K562 (cell line): ENCODE measurements around the gene ARL8A. TPM values are rescaled to one million over a fixed set of nuclear protein-coding genes. Genes with fewer than 3 reads are reported as not detected.
A peak's percentile ranks its signal among the peaks of the same experiment; 100 is the strongest.

Experiments used
- CEBPG ChIP-seq, 3 experiments: fragments of 200-800 bp in 1 of 3; sonication (Bioruptor generic) in 1 of 3; sonication (generic) in 1 of 3; formaldehyde crosslinking in 1 of 3; IDR thresholded peaks in 2 of 3; conservative IDR thresholded peaks in 1 of 3; 2 replicates each; pipeline versions ENCODE4 v1.6.1 to v1.8.0; 2016 to 2022; ENCODE audit warnings: missing compliant biosample characterization in 2 of 3, missing genetic modification characterization in 2 of 3, mild to moderate bottlenecking in 1 of 3, missing genetic modification reagents in 1 of 3
- DDX20 ChIP-seq: fragments of 450-650 bp; IDR thresholded peaks from 2 replicates; pipeline ENCODE4 v1.6.1; 2016; ENCODE audit warnings: missing genetic modification characterization, low read depth, mild to moderate bottlenecking, missing compliant biosample characterization, moderate library complexity
- ETV5 ChIP-seq: sonication (generic); formaldehyde crosslinking; IDR thresholded peaks from 2 replicates; pipeline ENCODE4 v1.4.0; 2020; ENCODE audit warnings: low read depth, mild to moderate bottlenecking, missing genetic modification reagents
- GABPA ChIP-seq: fragments of 200-800 bp; sonication (Bioruptor generic); conservative IDR thresholded peaks from 2 replicates; pipeline ENCODE4 v1.6.1; 2016; ENCODE audit warnings: low read depth, missing genetic modification characterization, missing compliant biosample characterization
- GATA2 ChIP-seq: sonication (generic); formaldehyde crosslinking; IDR thresholded peaks from 2 replicates; pipeline ENCODE4 v1.4.0; 2020; ENCODE audit warnings: mild to moderate bottlenecking, missing genetic modification reagents
- GATAD2B ChIP-seq: fragments of 450-650 bp; IDR thresholded peaks from 2 replicates; pipeline ENCODE4 v1.6.1; 2017; ENCODE audit warnings: mild to moderate bottlenecking, borderline replicate concordance
- HMG20B ChIP-seq: fragments of 250-450 bp; sonication (Bioruptor Pico); IDR thresholded peaks from 2 replicates; pipeline ENCODE4 v1.5.0; 2021; ENCODE audit warnings: mild to moderate bottlenecking
- HSF4 ChIP-seq: fragments of 250-450 bp; sonication (Bioruptor Pico); IDR thresholded peaks from 2 replicates; pipeline ENCODE4 v2.1.2; 2022; ENCODE audit warnings: mild to moderate bottlenecking, moderate library complexity, borderline replicate concordance
- RBFOX2 ChIP-seq: fragments of 200-400 bp; formaldehyde crosslinking; IDR thresholded peaks from 2 replicates; pipeline ENCODE4 v1.6.1; 2017; ENCODE audit warnings: low read depth, mild to moderate bottlenecking, low read length, moderate library complexity
- SMARCC2 ChIP-seq: fragments of 450-650 bp; IDR thresholded peaks from 2 replicates; pipeline ENCODE4 v1.6.1; 2017; ENCODE audit warnings: antibody characterized with exemption, moderate library complexity, mild to moderate bottlenecking, low read depth
- SRSF9 ChIP-seq: fragments of 200-400 bp; formaldehyde crosslinking; IDR thresholded peaks from 2 replicates; pipeline ENCODE4 v1.6.1; 2017; ENCODE audit warnings: low read depth, low read length, borderline replicate concordance
- ZNF707 ChIP-seq: fragments of 250-450 bp; sonication (Bioruptor Pico); conservative IDR thresholded peaks from 2 replicates; pipeline ENCODE4 v1.8.0; 2022; ENCODE audit warnings: inconsistent platforms, mild to moderate bottlenecking, moderate library complexity
- polyA plus RNA-seq, 8 experiments: library from polyadenylated mRNA; depleted of rRNA in 4 of 8; stranded (reverse) in 5 of 8; unstranded in 3 of 8; fragments of >200 nt; fragmentation: Nextera tagmentation in 2 of 8; fragmentation: Illumina TruSeq in 1 of 8; extraction: Ambion mirVana in 2 of 8; extraction: Trizol in 1 of 8; gene quantifications; 2 replicates each; pipeline versions ENCODE4 v1.2.1 to v1.2.3, GENCODE V29; 2011 to 2014; ENCODE audit warnings: inconsistent platforms in 1 of 8, missing spikeins in 1 of 8
- total RNA-seq, 7 experiments: library from RNA; depleted of rRNA in 6 of 7; stranded (reverse); fragments of >200 nt in 6 of 7; fragmentation: Illumina TruSeq in 2 of 7; extraction: Trizol in 2 of 7; gene quantifications; 2 replicates each; pipeline versions ENCODE4 v1.2.1 to v1.2.3, GENCODE V29; 2011 to 2021; ENCODE audit warnings: low replicate concordance in 1 of 7
- TF ChIP-seq, protein P1 (sequence below), 2 experiments: IDR thresholded peaks; 2 replicates each; pipeline ENCODE4 v1.6.1; 2012; ENCODE audit warnings: improper control_type of control experiment in 2 of 2, low read depth in 2 of 2, low read length in 2 of 2, borderline replicate concordance in 1 of 2
- TF ChIP-seq, protein P2 (sequence below): fragments of 450-650 bp; formaldehyde crosslinking; IDR thresholded peaks from 2 replicates; pipeline ENCODE4 v1.4.0; 2020; ENCODE audit warnings: mild to moderate bottlenecking, mixed read lengths
- TF ChIP-seq, protein P3 (sequence below), 2 experiments: fragments of 250-450 bp in 1 of 2; fragments of 450-650 bp in 1 of 2; sonication (Bioruptor Pico) in 1 of 2; IDR thresholded peaks; 2 replicates each; pipeline versions ENCODE4 v1.6.1 to v1.8.0; 2016 to 2021; ENCODE audit warnings: mild to moderate bottlenecking in 2 of 2, moderate library complexity in 2 of 2, missing compliant biosample characterization in 1 of 2, missing genetic modification characterization in 1 of 2
- TF ChIP-seq, protein P4 (sequence below), 2 experiments: fragments of 450-650 bp in 1 of 2; sonication (generic) in 1 of 2; formaldehyde crosslinking in 1 of 2; IDR thresholded peaks in 1 of 2; conservative IDR thresholded peaks in 1 of 2; 2 replicates each; pipeline versions ENCODE4 v1.6.1 to v1.8.1; 2016 to 2023; ENCODE audit warnings: mild to moderate bottlenecking in 2 of 2, moderate library complexity in 2 of 2, inconsistent platforms in 1 of 2, missing genetic modification reagents in 1 of 2
- TF ChIP-seq, protein P5 (sequence below): IDR thresholded peaks from 3 replicates; pipeline ENCODE4 v1.6.1; 2011; ENCODE audit warnings: borderline replicate concordance, mild to moderate bottlenecking; ENCODE audit not compliant: insufficient read length, insufficient read depth

The ARL8A gene
- total and polyA plus RNA-seq, 9 of the 15 experiments (the other 6 are each of a cell fraction or from before 2014, with no cell fraction given), result 0.17 to 27.3 (median 15.6) TPM

DNA sequence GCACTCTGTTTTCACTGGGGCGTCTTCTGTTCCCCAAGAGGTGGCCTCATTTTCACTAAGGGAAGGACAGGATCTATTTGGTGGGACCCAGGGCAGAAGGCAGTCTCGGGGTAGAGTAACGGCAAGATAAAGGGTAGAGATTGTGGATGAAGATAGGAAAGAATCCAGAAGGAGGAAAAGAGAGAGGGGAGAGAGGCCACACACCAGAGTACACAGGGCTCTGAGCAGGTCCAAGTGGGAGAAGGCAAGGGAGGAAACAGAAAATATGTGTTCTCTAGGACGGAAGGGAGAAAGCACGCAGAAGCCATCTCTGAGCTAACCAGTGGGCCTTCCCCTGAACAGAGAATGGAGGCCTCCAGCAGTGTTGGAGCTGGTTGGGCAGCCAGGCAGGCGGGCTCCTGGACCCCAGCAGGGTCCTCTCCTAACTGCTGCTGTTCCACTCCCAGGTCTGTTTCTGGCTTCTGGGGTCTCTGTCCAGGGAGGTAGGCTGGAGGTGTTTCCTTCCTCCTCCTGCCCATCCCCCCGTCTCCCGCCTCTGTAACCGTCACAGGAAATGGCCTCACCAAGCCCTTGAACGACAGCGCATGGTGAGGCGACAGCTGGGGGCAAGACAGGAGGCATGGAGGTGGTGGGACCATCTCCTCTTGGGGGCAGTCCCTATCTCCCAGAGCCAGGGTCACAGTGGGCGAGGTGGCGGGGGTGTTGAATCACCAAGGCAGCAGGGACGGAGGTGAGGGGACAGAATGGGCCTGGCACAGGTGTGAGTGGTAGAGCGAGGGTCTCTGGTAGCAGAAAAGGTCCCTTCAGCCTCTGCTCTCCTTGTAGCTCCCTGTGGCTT is 15.2 kb upstream of the ARL8A start (continued):
- no peak for TF ChIP-seq SRSF9
- TF ChIP-seq, protein P1, sequence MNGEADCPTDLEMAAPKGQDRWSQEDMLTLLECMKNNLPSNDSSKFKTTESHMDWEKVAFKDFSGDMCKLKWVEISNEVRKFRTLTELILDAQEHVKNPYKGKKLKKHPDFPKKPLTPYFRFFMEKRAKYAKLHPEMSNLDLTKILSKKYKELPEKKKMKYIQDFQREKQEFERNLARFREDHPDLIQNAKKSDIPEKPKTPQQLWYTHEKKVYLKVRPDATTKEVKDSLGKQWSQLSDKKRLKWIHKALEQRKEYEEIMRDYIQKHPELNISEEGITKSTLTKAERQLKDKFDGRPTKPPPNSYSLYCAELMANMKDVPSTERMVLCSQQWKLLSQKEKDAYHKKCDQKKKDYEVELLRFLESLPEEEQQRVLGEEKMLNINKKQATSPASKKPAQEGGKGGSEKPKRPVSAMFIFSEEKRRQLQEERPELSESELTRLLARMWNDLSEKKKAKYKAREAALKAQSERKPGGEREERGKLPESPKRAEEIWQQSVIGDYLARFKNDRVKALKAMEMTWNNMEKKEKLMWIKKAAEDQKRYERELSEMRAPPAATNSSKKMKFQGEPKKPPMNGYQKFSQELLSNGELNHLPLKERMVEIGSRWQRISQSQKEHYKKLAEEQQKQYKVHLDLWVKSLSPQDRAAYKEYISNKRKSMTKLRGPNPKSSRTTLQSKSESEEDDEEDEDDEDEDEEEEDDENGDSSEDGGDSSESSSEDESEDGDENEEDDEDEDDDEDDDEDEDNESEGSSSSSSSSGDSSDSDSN (IDR thresholded peaks at IDR 0.05; ENCODE audit: borderline replicate concordance in 1 of 2, low read depth in 2 of 2, low read length in 2 of 2), result peak in 1 of 2 experiments; percentile 24; a peak in 1 of 4 replicates
- no peak for TF ChIP-seq HMG20B (CRISPR knock-in tag)
- TF ChIP-seq GABPA (tag), result peak; percentile 82
- TF ChIP-seq GATAD2B, result peak; percentile 54; the same call in 1 of the 2 replicates
- peak; percentile 73 for TF ChIP-seq GATA2 (CRISPR knock-in tag)
- TF ChIP-seq ZNF707 (CRISPR knock-in tag), result no peak
- TF ChIP-seq, protein P2, sequence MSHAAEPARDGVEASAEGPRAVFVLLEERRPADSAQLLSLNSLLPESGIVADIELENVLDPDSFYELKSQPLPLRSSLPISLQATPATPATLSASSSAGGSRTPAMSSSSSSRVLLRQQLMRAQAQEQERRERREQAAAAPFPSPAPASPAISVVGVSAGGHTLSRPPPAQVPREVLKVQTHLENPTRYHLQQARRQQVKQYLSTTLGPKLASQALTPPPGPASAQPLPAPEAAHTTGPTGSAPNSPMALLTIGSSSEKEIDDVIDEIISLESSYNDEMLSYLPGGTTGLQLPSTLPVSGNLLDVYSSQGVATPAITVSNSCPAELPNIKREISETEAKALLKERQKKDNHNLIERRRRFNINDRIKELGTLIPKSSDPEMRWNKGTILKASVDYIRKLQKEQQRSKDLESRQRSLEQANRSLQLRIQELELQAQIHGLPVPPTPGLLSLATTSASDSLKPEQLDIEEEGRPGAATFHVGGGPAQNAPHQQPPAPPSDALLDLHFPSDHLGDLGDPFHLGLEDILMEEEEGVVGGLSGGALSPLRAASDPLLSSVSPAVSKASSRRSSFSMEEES (CRISPR knock-in tag), result no peak; the same call in 1 of the 2 replicates
- peak; percentile 76 for TF ChIP-seq ETV5 (CRISPR knock-in tag)
- TF ChIP-seq HSF4 (CRISPR knock-in tag), result no peak
- TF ChIP-seq, protein P3, sequence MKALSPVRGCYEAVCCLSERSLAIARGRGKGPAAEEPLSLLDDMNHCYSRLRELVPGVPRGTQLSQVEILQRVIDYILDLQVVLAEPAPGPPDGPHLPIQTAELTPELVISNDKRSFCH (CRISPR knock-in tag; IDR thresholded peaks at IDR 0.05), result no peak
- TF ChIP-seq, protein P3 (tag; IDR thresholded peaks at IDR 0.05), result no peak; the same call in 1 of the 2 replicates
- TF ChIP-seq, protein P4, sequence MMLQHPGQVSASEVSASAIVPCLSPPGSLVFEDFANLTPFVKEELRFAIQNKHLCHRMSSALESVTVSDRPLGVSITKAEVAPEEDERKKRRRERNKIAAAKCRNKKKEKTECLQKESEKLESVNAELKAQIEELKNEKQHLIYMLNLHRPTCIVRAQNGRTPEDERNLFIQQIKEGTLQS (IDR thresholded peaks at IDR 0.05), result peak; percentile 58
- TF ChIP-seq, protein P4 (CRISPR knock-in tag; conservative IDR thresholded peaks at IDR 0.05), result no peak
- TF ChIP-seq CEBPG (CRISPR knock-in tag; IDR thresholded peaks at IDR 0.05), result no peak
- TF ChIP-seq CEBPG (tag; conservative IDR thresholded peaks at IDR 0.05 in 1 of 2, IDR thresholded peaks at IDR 0.05 in 1 of 2), result no peak
- TF ChIP-seq DDX20 (tag), result 0 out of 2 replicates have a peak, but pooled peaks have one; percentile 1
- 0 out of 2 replicates have a peak, but pooled peaks have one; percentile 46 for TF ChIP-seq SMARCC2
- TF ChIP-seq, protein P5, sequence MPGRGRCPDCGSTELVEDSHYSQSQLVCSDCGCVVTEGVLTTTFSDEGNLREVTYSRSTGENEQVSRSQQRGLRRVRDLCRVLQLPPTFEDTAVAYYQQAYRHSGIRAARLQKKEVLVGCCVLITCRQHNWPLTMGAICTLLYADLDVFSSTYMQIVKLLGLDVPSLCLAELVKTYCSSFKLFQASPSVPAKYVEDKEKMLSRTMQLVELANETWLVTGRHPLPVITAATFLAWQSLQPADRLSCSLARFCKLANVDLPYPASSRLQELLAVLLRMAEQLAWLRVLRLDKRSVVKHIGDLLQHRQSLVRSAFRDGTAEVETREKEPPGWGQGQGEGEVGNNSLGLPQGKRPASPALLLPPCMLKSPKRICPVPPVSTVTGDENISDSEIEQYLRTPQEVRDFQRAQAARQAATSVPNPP, result no peak
- no peak; the same call in 1 of the 2 replicates for TF ChIP-seq RBFOX2
